Measurements from ENCODE around the gene MIB1. TPM values are rescaled to one million over a fixed set of nuclear protein-coding genes. Genes with fewer than 3 reads are reported as not detected.
A peak's percentile ranks its signal among the peaks of the same experiment; 100 is the strongest.

MIB1 gene
- polyA plus RNA-seq, 1 of the 3 experiments (the other 2 are of a cell fraction): 5.0 TPM

GRCh38 chr18:21815101-21815500, 74.5 kb downstream of the MIB1 start (continued):
- TF ChIP-seq TEAD4 (IDR thresholded peaks at IDR 0.05; ENCODE audit: borderline replicate concordance, insufficient read depth) (no peak), CTCF (IDR thresholded peaks at IDR 0.05) (no peak), SMC3 (IDR thresholded peaks at IDR 0.05; ENCODE audit: low read depth, low read length) (no peak), CHD2 (IDR thresholded peaks at IDR 0.05; ENCODE audit: low read length, partially characterized antibody) (no peak), RFX5 (IDR thresholded peaks at IDR 0.05; ENCODE audit: low read length) (no peak), TCF12 (IDR thresholded peaks at IDR 0.05) (no peak), NRF1 (IDR thresholded peaks at IDR 0.05; ENCODE audit: low read depth, low read length) (no peak)

DNA sequence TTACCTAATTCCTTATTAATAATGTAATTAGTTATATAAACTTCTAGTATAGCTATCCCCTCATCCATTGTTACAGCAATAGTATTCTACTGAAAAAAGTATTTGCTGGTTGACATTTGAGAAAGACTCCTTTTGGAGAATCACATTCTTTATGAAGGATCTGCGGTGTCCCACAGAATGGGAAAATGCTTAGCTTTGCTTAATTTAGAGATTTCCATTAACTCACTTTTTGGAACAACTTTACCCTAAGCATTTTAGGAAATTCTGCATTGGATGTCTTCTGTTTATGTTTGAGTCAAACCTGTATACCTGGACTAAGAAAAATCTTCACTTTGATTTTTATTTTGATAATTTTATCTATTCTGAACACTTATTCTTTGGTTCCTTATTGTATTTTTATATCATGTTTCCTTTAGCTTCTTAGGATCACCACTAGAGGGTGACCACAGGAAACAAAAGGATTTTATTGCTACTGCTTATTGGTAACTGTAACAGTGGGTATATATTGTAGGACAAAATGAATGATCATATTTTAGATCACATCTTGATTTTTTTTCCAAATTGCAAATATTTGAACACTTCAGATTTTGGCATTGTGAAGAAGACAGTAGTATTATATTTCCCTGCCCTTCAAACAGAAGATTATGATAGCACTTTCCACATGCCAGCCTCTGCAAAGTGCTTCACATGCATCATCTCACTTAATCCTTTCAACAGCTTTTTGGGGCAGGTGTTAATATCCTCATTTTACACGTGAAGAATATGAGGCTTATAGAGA, 79.6 kb downstream of the MIB1 start:
- Histone ChIP-seq H3K4me3 (ENCODE audit: low read depth in 2 of 2, low read length in 1 of 2) (no peak overlapping the region; a peak in 1 of 4 replicates), H3K4me1 (ENCODE audit: control insufficient read depth in 1 of 2, insufficient read depth in 2 of 2, low read depth in 1 of 2, low read length in 1 of 2) (no peaks in the 10 kb centered on the region), H3K27me3 (ENCODE audit: insufficient read depth) (no peaks in the 10 kb centered on the region), H3K36me3 (replicated peaks in 1 of 2; ENCODE audit: control insufficient read depth in 1 of 2, insufficient read depth in 2 of 2, low read length in 1 of 2) (peaks cover 43 to 63% of the 10 kb centered on the region in 2 experiments), H3K9me3 (no peaks in the 10 kb centered on the region), H3K9me2 (no peaks in the 10 kb centered on the region), H4K20me1 (ENCODE audit: insufficient read depth) (no peaks in the 10 kb centered on the region), H2AFZ (ENCODE audit: low read depth) (no peak overlapping the region), H3K9ac (no peak overlapping the region), H3K79me2 (ENCODE audit: insufficient read depth) (no peaks in the 10 kb centered on the region), H3F3A (replicated peaks; ENCODE audit: insufficient read depth) (peaks cover 11% of the 10 kb centered on the region), H3K4me2 (no peak overlapping the region), H3K27ac (ENCODE audit: low read depth in 2 of 2, low read length in 1 of 2) (no peak overlapping the region)
- peak; percentile 33 for DNase-seq
- 58% methylated on average over 2 of the region's 2 CpGs for WGBS (ENCODE audit: low lambda C conversion rate)
- ChIA-PET CTCF (interaction anchor here (0.5 to 4.6 kb wide), 23 partner anchors 8 to 224 kb away, joined by 3 to 39 read pairs (median 4); no protein-coding TSS in a partner anchor), POLR2A (no interaction called here)
- TF ChIP-seq CTCF (IDR thresholded peaks at IDR 0.05) (peak; percentile 76), FOXM1 (IDR thresholded peaks at IDR 0.05; ENCODE audit: low read depth) (no peak), USF1 (IDR thresholded peaks at IDR 0.05; ENCODE audit: borderline replicate concordance, low read depth) (no peak), RAD21 (IDR thresholded peaks at IDR 0.05; ENCODE audit: low read length) (peak; percentile 59), REST (IDR thresholded peaks at IDR 0.05; ENCODE audit: low read depth, low read length) (no peak), SMC3 (IDR thresholded peaks at IDR 0.05; ENCODE audit: low read depth, low read length) (0 out of 2 replicates have a peak, but pooled peaks have one; percentile 9)
